Measurements from ENCODE around the gene TBL1XR1. TPM values are rescaled to one million over a fixed set of nuclear protein-coding genes. Genes with fewer than 3 reads are reported as not detected.

TBL1XR1 gene
- total RNA-seq, 4 donors from 2014 or later, result 55.6 to 281 (median 102) TPM

GRCh38 chr3:177201700-177202397 lies 4.6 kb upstream of the TBL1XR1 start:
- no peak overlapping the region for H3K27ac ChIP-seq
- DNase-seq, result no peak
- no peaks in the 10 kb centered on the region for H3K4me1 ChIP-seq
- intact Hi-C loops (cut with DNase I; ENCODE audit: low total_unique reads), result no loop called here
- TF ChIP-seq, protein P1, sequence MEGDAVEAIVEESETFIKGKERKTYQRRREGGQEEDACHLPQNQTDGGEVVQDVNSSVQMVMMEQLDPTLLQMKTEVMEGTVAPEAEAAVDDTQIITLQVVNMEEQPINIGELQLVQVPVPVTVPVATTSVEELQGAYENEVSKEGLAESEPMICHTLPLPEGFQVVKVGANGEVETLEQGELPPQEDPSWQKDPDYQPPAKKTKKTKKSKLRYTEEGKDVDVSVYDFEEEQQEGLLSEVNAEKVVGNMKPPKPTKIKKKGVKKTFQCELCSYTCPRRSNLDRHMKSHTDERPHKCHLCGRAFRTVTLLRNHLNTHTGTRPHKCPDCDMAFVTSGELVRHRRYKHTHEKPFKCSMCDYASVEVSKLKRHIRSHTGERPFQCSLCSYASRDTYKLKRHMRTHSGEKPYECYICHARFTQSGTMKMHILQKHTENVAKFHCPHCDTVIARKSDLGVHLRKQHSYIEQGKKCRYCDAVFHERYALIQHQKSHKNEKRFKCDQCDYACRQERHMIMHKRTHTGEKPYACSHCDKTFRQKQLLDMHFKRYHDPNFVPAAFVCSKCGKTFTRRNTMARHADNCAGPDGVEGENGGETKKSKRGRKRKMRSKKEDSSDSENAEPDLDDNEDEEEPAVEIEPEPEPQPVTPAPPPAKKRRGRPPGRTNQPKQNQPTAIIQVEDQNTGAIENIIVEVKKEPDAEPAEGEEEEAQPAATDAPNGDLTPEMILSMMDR (IDR thresholded peaks at IDR 0.05), result no peak
- TF ChIP-seq POLR2A (IDR thresholded peaks at IDR 0.05), result no peak
- H3K9me3 ChIP-seq, result no peaks in the 10 kb centered on the region
- no peaks in the 10 kb centered on the region for H3K27me3 ChIP-seq
- H3K36me3 ChIP-seq, result no peaks in the 10 kb centered on the region
- no peak overlapping the region for H3K4me3 ChIP-seq

DNA sequence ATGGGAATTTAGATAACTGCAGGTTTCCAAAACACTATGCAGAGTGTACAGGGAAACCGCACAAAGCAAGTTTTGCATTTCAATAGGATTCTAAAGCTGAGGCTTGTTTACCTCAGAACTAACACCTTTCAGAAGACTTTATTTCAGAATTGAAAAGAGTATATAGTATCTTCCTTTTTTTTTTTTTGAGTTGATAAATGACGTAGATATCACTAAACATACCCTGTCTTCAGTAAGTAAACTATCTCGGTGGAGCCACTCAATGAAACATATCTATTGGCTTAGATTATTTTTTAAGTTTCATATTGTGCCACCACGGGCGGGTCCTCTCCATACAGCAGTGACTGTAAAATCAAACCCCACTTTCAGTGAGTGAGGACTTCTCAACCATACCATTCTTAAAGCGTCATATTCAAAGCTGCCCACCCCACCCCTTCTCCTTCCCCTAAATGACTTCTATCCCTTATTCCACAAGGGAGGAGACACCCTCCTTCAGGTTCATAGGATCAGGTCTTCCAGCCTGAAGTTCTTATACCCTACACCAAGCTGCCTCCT lies 2.0 kb upstream of the TBL1XR1 start:
- no peak overlapping the region for H3K4me3 ChIP-seq
- intact Hi-C loops (cut with DNase I; ENCODE audit: low total_unique reads), result no loop called here
- DNase-seq, result no peak
- H3K9me3 ChIP-seq, result no peaks in the 10 kb centered on the region
- no peaks in the 10 kb centered on the region for H3K36me3 ChIP-seq
- peak overlapping the region; percentile 99 for H3K27ac ChIP-seq
- H3K27me3 ChIP-seq, result no peaks in the 10 kb centered on the region
- H3K4me1 ChIP-seq, result no peaks in the 10 kb centered on the region
- TF ChIP-seq, protein P1 (IDR thresholded peaks at IDR 0.05), result no peak
- no peak for TF ChIP-seq POLR2A (IDR thresholded peaks at IDR 0.05)

DNA sequence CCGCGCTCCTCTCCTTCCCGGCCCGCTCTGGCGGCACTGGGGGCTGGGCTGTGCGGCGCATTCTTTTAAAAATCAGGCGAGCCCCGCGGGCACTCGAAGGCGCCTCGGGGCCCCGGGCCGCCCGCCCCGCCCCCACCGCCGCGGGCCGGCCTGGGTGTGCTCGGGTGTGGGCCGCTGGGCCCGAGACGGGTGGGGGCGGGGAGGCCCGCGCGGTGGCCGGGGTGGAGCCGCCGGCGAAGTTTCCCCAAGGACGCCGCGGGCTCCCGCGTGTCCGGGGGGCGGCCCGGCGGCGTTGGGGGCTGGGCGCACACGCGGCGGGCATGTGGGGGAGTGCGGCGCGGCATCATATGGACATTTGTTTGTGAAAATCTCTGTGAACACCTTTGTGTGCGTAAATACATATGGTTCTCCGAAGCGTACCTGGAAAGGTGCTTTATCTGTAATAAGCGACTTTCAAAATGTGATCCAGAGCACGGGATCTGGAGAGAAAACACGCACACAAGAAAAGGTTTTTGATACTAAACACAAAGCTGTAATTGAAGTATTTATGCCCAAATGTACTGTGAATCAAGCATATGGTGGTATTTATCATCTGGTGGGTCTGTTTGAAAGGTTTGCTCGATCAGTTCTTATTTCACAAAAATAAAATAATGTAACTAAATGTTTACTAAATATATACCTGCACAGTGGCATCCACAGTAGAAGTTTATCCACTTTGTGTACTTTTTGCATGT lies 612 bp upstream of the TBL1XR1 start:
- intact Hi-C loops (cut with DNase I; ENCODE audit: low total_unique reads), result loop anchor here (1.0 kb wide), 1 partner anchor 161 kb away; no protein-coding TSS in a partner anchor
- DNase-seq, result no peak

GRCh38 chr3:177196456-177197040 lies 734 bp downstream of the TBL1XR1 start:
- H3K4me3 ChIP-seq, result peak overlapping the region; percentile 64 to 96
- TF ChIP-seq, protein P1 (IDR thresholded peaks at IDR 0.05), result peak in 1 of 4 experiments; percentile 11
- TF ChIP-seq POLR2A (IDR thresholded peaks at IDR 0.05), result no peak
- peak; percentile 25 to 53 for DNase-seq
- H3K4me1 ChIP-seq, result peaks cover 0 to 6% of the 10 kb centered on the region in 2 donors
- no peaks in the 10 kb centered on the region for H3K27me3 ChIP-seq
- peak overlapping the region; percentile 99 for H3K27ac ChIP-seq
- no peaks in the 10 kb centered on the region for H3K9me3 ChIP-seq
- no peaks in the 10 kb centered on the region for H3K36me3 ChIP-seq
- intact Hi-C loops (cut with DNase I; ENCODE audit: low total_unique reads), result loop anchor here (1.0 kb wide), 1 partner anchor 163 kb away; no protein-coding TSS in a partner anchor

More for the DNA sequence above, 612 bp upstream of the TBL1XR1 start:
- Histone ChIP-seq H3K27me3 (no peaks in the 10 kb centered on the region), H3K36me3 (no peaks in the 10 kb centered on the region), H3K9me3 (no peaks in the 10 kb centered on the region), H3K4me1 (peaks cover 0 to 6% of the 10 kb centered on the region in 2 donors), H3K4me3 (peak overlapping the region; percentile 40 to 52), H3K27ac (peak overlapping the region; percentile 99)
- TF ChIP-seq, protein P1 (IDR thresholded peaks at IDR 0.05), result no peak
- peak in 1 of 2 donors; percentile 25 for TF ChIP-seq POLR2A (IDR thresholded peaks at IDR 0.05)
